HG03060 (cell line): ENCODE data around the gene TDRKH.
"Not testable (repeated sequence)": the region's sequence is repeated elsewhere in the genome, so short reads cannot be mapped to it uniquely, and the experiment has no call there.

Experiments used
- ATAC-seq: cut with Tn5 transposase; IDR thresholded peaks from one replicate; pipeline ENCODE4 v1.9.1; 2021; ENCODE audit warnings: low read depth, moderate number of reproducible peaks; ENCODE audit not compliant: unreplicated experiment

Gene TDRKH

DNA sequence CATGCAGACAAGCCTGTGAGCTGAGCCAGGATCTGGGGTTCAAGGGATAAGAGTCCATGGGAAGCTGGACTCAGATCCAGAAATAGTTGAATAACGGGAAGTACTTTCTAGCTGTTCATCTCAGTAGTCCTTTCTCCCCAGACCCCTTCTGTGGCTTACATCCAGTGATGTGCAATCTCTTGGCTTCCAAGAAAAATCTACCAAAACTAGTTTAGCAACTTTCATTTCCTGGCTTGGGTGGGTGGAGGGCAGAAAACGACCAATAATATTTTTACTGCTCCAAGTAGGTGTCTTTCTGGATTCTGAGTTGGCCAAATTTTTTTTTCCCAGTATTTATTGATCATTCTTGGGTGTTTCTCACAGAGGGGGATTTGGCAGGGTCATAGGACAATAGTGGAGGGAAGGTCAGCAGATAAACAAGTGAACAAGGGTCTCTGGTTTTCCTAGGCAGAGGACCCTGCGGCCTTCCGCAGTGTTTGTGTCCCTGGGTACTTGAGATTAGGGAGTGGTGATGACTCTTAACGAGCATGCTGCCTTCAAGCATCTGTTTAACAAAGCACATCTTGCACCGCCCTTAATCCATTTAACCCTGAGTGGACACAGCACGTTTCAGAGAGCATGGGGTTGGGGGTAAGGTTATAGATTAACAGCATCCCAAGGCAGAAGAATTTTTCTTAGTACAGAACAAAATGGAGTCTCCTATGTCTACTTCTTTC lies 21.8 kb downstream of the TDRKH start:
- ATAC-seq = not testable (repeated sequence)

DNA sequence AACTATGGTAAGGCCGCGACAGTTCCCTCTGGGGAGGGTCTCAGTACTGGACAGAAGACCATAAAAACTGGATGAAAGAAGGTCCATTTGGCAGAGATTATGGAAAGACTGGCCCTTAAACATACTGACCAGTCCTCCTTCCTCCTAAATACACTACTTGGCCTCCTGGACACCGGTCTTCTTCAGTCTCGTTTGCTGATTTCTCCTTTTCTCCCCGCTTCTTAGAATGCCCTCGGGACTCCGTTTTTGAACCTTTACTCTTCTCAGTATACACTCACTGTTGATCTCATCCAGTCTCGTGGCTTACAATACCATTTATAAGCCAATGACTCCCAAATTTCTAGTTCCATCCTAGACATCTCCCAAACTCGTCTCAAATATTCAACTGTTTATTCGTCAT lies 26.3 kb downstream of the TDRKH start:
- no peak for ATAC-seq

DNA sequence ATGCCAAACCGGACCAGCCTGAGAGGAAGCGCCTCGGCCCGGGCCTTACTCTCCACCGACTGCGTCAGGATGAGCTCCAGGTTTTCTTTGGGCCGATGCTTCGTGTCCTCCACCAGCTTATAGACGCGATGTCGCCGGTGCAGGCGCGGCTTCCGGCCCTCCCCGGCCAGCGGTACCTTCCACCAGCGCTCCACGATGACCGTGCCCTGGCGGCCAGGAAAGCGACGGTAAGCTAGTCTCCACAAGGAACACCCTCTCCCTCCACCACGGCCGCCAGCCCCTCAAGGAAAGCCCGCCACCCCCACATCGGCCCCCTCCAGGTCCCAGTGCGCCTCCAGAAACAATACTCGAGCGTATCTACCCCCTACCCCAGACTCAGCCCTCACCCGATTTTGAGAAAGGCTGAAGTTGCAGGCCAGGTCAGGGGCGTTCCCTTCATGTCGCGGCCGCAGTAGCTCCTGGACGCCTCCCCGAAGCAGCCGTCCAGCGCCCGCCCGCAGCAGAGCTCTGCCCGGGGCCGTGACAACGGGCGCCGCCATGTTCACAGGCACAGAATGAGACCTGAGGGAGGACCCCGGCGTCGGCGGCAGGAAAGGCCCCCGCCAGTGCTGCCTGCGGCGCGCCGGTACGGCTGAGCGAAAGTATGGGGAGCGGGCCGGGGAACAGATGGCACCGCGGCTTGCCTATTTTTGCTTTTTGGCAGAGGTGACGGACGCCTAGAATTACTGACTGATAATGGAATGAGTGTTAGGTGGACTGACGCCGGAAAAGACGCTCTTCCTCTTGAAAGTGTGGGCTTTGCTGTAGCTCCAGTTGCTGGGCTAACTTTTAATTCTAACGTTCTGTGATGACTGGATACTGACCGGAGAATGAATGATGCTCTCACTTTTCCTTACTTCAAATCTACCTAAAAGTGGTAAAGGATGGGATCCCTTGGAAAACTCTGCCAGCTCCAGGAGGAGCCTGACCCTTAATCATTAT lies 27.1 kb downstream of the TDRKH start, which contains the start of gene MRPL9:
MRPL9 (minus strand) TSS at position 556 of the 981 bp plus-strand sequence; CDS start at position 539, 17 bp downstream.
- ATAC-seq = no peak

DNA sequence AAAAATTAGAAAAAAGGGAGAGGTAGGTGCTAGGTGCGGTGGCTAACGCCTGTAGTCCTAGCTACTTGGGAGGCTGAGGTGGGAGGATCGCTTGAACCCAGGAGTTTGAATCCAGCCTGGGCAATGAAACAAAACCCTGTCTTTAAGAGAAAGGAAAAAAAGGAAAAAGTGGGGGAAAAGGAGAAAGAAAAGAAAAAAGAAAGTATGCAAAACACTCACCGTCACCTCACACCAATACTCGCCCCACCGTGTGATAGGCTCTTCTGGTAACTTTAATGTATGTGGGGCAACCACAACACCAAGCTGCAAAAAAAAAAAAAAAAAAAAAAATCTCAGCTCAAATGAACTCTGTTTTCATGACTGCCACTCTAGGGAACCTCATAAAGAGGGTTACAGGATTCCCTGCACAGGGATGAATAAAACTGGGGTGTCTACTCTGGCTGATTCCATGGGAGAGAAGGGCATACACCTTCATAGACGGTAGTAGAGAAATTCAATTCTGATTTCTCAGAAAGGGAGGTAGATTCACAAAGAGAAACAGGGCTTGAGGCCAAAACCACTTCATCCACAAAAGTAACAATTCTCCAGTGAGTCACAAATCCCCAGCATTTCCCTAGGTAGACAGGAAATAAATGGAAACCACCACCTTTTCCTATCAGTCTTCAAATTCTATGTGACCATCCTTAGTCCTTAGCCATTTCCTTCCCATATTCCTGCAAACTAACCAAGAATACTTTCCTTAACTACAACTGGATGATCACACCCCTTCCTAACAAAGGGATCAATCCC lies 29.5 kb downstream of the TDRKH start:
- ATAC-seq = no peak

DNA sequence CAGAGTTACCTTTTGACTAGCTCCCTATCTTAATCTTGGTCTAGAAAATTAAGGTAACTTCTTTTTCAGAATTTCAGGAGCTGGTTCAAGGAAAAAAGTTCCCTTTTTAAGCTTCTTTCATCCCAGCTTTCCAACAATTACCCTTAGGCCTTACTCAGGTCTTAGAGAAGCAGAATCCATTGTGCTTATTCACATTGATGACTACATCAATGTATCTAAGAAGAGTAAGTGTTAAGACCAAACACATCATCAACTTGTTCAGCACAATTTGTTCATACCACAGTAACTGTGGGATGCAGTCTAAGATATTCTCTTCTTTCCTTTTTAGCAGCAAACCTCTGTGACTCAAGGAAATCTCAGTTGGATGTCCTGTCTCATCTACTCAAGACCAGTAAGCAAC lies 31.1 kb downstream of the TDRKH start:
- ATAC-seq = no peak

DNA sequence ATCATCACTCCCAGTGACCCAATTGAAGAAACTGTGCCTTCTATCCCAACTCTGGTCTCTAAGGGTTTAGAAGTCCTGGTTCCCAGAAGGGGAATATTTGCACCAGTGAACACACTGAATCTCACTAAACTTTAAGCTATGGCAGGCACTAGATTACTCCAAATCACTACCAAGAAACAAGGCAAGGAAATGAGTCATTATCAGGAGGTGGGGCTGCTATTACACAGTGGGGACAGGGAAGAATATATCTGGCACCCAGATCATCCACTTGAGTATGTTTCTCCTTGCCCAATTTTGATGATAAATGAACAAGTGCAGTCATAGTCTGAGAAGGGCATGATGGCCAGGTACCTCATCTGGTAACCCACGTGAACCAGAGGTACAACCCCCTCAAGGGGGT lies 34.0 kb downstream of the TDRKH start:
- no peak for ATAC-seq

DNA sequence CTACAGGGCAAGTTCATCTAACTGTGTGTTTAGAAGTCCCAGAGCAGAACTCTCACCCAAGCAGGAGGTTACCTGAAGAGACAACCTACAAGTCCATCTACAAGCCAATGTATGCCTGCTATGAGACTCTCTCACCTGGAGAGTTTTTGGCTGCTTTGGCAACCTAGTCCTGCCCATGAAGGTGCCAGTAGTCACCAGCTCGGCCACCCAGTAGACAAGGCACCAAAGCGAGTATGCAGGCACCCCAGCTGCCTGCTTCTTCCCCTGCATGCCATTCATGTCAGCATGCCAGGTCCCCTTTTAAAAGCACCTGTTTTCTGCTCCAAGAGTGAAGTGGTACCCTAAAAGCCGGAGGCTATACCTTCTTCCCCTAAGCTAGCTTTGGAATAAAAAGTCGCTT lies 48.8 kb downstream of the TDRKH start:
- ATAC-seq = no peak

DNA sequence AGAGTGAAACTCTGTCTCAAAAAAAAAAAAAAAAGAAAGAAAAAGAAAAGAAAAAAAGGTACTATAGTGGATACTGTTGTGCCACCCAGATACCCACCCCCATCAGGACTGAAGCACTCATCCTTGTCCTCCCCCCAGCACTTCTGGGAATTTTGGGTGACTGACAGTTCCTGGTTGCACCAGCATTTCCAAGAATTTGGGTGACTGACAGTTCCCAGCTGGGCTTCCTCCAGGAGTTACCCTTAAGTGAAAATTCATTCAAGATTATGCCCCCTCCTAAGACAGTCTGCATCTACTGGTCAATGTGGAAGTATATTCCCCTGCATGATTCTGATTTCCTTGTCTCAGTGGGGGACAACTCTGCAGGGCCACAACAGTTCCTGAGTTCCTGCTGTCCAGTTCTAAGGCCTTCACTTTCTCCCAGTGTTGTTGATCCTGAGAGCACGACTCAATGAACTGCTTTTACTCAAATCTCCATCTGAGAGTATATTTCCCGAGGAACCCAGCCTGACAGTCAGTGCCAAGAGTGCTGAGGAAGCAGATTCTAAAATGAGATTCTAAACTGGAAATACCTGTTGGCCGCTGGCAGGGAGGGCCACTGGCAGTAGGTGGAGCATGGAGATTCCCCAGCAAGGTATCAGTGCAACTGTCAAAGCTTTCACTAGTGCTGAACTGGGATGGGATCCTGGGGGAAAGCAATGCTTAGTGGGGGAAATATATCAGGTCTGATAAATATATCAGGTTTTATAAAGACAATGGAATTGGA lies 50.5 kb downstream of the TDRKH start:
- no peak for ATAC-seq

DNA sequence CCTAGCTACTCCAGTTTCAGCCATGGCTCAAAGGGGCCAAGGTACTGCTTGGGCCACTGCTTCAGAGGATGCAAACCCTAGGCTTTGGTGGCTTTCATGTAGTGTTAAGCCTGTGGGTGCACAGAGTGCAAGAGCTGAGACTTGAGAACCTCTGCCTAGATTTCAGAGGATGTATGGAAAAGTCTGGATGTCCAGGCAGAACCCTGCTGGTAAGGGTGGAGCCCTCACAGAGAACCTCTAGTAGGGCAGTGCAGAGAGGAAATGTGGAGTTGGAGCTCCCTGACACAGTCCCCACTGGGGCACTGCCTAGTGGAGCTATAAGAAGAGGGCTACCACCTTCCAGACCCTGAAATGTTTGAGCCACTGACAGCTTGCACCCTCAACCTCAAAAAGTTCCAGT lies 52.8 kb downstream of the TDRKH start:
- no peak for ATAC-seq

DNA sequence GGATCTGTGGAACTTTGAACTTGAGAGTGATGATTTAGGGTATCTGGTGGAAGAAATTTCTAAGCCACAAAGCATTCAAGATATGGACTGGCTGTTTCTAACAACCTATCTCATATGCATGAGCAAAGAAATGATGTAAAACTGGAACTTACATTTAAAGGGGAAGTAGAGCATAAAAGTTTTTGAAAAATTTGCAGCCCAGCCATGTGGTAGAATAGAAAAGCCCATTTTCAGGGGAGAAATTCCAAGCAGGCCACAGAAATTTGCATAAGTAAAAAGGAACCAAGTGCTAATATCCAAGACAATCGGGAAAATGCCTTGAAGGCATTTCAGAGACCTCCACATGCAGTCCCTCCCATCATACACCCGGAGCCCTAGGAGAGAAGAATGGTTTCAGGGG lies 53.3 kb downstream of the TDRKH start:
- no peak for ATAC-seq

DNA sequence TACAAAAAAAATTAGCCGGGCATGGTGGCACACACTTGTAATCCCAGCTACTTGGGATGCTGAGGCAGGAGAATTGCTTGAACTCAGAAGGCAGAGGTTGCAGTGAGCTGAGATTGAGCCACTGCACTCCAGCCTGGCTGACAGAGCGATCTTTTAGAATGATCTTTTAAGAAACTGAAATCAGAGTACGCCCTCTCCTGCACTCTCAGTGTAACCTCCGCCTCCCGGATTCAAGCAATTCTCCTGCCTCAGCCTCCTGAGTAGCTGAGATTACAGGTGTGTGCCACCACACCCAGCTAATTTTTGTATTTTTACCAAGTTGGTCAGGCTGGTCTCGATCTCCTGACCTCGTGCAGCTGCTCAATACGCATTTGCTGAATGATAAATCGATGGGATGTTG lies 56.3 kb downstream of the TDRKH start:
- not testable (repeated sequence) for ATAC-seq

DNA sequence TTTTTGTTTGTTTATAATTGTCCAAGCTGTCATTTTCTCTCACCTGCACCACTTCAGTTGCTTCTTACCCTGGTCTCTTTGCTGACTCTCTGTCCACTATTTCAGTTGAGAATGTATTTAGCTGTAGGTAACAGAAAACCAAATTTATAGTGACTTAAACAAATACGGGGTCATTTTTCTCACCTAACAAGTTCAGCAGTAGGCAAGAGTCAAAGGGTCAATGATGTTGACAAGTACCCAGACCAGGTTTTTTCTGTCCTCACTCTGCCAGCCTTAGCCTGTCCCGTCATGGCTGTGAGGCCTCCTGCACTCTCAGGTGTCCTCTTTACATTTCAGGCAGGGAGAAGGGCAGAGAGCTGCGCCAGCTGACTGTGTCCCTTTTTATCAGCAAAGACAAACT lies 57.2 kb downstream of the TDRKH start:
- no peak for ATAC-seq

DNA sequence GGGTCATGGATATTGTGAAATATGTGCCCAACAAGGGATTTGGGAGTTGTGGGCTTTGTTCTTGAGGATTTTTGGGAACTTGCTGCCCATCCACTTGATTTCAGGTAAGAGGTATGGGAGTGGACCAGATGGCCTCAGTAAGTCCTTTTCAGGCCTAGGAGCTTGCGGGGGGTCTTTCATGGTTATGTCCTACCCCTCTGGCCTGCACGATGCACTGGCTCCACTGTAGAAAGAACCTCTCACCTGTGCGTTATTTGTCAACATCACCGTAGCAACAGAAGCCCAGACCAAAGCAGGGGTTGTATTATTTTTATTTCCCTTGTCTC lies 60.4 kb downstream of the TDRKH start:
- no peak for ATAC-seq

DNA sequence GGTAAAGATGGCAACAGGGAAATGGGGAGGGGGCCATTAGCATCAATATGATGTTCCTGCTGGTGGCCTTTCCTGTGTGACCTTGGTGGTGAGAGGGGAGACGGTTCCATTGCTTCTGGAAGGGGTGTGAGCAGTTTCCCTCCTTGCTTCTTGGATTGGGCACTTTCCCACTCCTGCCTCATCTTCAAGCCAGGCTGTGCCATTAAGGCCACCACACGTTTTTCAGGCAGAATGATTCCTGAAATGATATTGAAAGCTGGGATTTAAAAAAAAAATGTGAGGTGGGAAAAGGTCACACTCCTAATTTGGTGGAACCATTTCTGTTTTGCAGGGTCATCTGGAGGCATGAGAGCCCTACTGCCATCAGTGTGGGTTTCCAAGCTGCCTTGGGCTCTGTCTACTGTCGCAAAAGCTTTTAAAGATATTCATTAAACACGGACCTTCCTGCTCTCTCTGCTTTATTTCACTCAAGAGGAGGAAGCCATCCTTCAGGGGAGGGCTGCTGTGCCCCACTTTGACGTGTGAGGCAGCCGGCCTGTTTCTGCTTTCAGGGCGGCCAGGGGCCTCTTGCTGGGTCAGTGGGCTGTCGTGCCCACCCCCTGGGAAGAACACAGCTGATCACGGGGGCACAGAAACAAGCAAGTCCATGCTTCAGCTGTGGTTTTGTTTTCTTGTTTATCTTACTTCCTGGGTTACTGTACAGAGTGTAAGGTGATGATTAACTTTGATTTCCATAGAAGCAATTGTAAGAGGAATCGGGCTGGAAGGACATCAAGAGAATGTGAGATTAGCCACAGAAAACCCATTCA lies 60.9 kb downstream of the TDRKH start:
- no peak for ATAC-seq

DNA sequence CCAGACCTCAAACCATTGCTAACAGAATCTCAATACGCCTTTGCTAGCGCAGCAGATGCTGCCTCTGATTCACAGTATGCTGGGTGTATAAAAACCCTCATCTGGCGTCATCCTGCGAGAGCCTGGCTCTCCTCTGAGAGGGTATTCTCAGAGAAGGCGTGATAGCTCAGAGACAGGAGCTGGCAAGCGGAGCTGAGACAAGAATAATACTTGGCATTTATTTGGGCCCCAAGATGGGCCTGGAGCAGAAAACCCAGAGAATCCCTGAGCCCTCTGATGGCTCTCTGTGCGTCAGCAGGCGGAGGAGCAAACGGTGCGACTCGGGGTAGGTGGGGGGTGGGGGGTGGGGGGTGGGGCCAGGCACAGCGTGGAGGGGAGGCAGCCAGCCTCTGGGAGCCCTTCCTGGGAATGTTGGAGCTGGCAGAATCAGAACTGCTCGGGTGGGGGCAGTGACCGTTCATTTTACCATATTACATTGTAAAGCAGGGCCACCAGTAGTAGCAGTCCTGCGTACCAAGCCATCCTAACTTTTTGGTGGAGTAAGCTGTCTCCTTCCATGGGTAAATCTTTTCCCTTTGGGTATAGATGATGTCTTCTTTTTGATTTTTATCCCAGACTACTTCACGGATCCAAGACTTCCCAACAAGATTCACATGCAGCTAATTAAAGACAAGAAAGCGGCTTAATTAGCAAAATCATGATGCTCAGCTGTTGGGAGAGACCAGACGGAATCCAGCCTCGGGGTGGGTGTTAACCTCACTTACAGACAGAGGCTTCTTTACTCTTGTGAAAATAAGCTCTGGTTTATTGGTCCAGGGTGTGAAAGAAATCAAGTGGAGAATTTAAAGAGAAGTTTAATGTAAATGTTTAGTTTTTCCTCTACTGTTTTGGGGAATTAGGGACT lies 61.9 kb downstream of the TDRKH start:
- no peak for ATAC-seq

DNA sequence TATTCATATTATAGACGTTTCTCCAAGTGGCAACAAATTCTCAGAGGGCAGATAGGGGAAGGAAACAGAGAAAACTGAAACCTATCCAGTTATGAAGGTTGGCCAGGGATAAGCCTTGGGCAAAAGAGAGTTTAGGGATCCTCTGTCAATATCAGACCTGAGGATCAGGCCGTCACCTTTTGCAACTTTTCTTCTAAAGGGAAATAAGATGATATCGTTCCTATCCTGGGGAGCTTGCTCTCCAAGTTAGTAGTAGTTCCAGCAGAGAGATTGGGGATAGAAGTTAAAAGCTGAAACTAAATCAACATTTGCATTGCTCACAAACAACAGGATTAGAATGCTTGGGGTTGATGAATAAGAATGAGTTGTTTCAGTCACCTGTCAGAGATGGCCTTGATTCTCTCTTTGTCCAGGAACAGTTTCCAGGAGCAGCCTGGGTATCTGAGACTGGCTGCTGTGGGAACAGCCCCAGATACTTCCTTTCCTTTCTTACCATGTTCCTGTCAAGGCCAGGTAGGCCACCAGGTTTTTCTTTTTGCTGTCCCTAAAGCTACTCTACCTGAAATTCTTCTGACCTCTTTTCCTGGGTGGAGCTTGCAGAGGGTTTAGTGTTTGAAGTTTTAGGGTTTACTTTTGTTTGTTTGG lies 66.5 kb downstream of the TDRKH start:
- no peak for ATAC-seq
